HEK293 (cell line): ENCODE results near the gene C1RL.

Source experiments
- CTCF ChIP-seq: fragments of 450-650 bp; formaldehyde crosslinking; IDR thresholded peaks from 2 replicates; pipeline ENCODE4 v1.5.1; 2016; ENCODE audit warnings: missing biosample characterization, missing genetic modification characterization
- HOXD13 ChIP-seq: sonication (generic); formaldehyde crosslinking; IDR thresholded peaks from 2 replicates; pipeline ENCODE4 v1.8.0; 2022; ENCODE audit warnings: missing genetic modification reagents, borderline replicate concordance
- PBX3 ChIP-seq: sonication (generic); formaldehyde crosslinking; IDR thresholded peaks from 2 replicates; pipeline ENCODE4 v1.8.1; 2022; ENCODE audit warnings: mild to moderate bottlenecking, moderate library complexity, missing genetic modification reagents
- REST ChIP-seq: fragments of 450-650 bp; formaldehyde crosslinking; IDR thresholded peaks from 2 replicates; pipeline ENCODE4 v1.5.1; 2016; ENCODE audit warnings: missing biosample characterization, missing genetic modification characterization
- ZBTB44 ChIP-seq: fragments of 450-650 bp; IDR thresholded peaks from 2 replicates; pipeline ENCODE4 v1.5.1; 2018; ENCODE audit warnings: missing biosample characterization, mild to moderate bottlenecking, missing genetic modification characterization
- ZFP37 ChIP-seq: fragments of 450-650 bp; formaldehyde crosslinking; IDR thresholded peaks from 2 replicates; pipeline ENCODE4 v1.5.1; 2016; ENCODE audit warnings: missing biosample characterization, missing genetic modification characterization
- ZNF324 ChIP-seq: fragments of 450-650 bp; formaldehyde crosslinking; IDR thresholded peaks from 2 replicates; pipeline ENCODE4 v1.5.1; 2016; ENCODE audit warnings: missing biosample characterization, missing genetic modification characterization
- ZNF639 ChIP-seq: fragments of 450-650 bp; formaldehyde crosslinking; IDR thresholded peaks from 2 replicates; pipeline ENCODE4 v1.5.1; 2016; ENCODE audit warnings: missing biosample characterization, missing genetic modification characterization
- ZSCAN16 ChIP-seq: fragments of 450-650 bp; formaldehyde crosslinking; IDR thresholded peaks from 2 replicates; pipeline ENCODE4 v1.5.1; 2016; ENCODE audit warnings: missing biosample characterization, missing genetic modification characterization

GRCh38 chr12:7139200-7139599 is 30.2 kb upstream of the C1RL start:
- no peak for TF ChIP-seq ZNF324 (tag by site-specific recombination)
- TF ChIP-seq ZSCAN16 (tag by site-specific recombination), result no peak
- TF ChIP-seq CTCF, result no peak
- TF ChIP-seq HOXD13 (CRISPR knock-in tag), result no peak
- TF ChIP-seq ZBTB44 (tag by site-specific recombination), result no peak
- TF ChIP-seq ZFP37 (tag by site-specific recombination), result no peak
- no peak for TF ChIP-seq ZNF639 (tag by site-specific recombination)
- no peak for TF ChIP-seq REST
- no peak for TF ChIP-seq PBX3 (CRISPR knock-in tag)
